Activated CD8-positive, alpha-beta T cell treated with anti-CD3 and anti-CD28 coated beads, Interleukin-2, amount 10 ng/mL, durations not matched to agents 7 days and 5 days (primary cell): Measurements from ENCODE around the gene AKT1. TPM values are rescaled to one million over a fixed set of nuclear protein-coding genes. Genes with fewer than 3 reads are reported as not detected.
A peak's percentile ranks its signal among the peaks of the same experiment; 100 is the strongest.
"Not testable (repeated sequence)": the region's sequence is repeated elsewhere in the genome, so short reads cannot be mapped to it uniquely, and the experiment has no call there.

Experiments
- ATAC-seq: fragments of 150-1000 bp; cut with Tn5 transposase; one replicate; pipeline ENCODE4 v1.10.0; 2021; ENCODE audit warnings: moderate library complexity
- CTCF ChIA-PET: fragments of 350-600 bp; sonication (Branson Sonifier 250); formaldehyde crosslinking; loops from one replicate; lab custom pipeline; 2021; ENCODE audit warnings: antibody characterized with exemption; lab: Charles Lee
- POLR2A ChIA-PET: fragments of 350-600 bp; sonication (Branson Sonifier 250); formaldehyde crosslinking; loops from one replicate; lab custom pipeline; 2021; ENCODE audit warnings: antibody characterized with exemption; lab: Charles Lee
- DNase-seq: peaks from one replicate; pipeline ENCODE4 v3.0.0-alpha.2; 2020
- H3K27ac Mint-ChIP-seq: one replicate; pipeline ENCODE4 v1.8.0; 2021; ENCODE audit warnings: mild to moderate bottlenecking, mixed read lengths
- H3K27me3 Mint-ChIP-seq: one replicate; pipeline ENCODE4 v1.8.0; 2021; ENCODE audit warnings: low read depth, mixed read lengths
- H3K36me3 Mint-ChIP-seq: one replicate; pipeline ENCODE4 v1.8.0; 2021; ENCODE audit warnings: low read depth, mixed read lengths
- H3K4me1 Mint-ChIP-seq: one replicate; pipeline ENCODE4 v1.8.0; 2021; ENCODE audit warnings: low read depth, mixed read lengths
- H3K4me3 Mint-ChIP-seq: one replicate; pipeline ENCODE4 v1.8.0; 2021; ENCODE audit warnings: mild to moderate bottlenecking, mixed read lengths
- H3K9me3 Mint-ChIP-seq: one replicate; pipeline ENCODE4 v1.8.0; 2022; ENCODE audit warnings: mixed read lengths; ENCODE audit not compliant: insufficient read depth
- total RNA-seq, 2 experiments: library from RNA; stranded (reverse); gene quantifications; one replicate each; pipeline ENCODE4 v1.2.3, GENCODE V29; 2021

Gene AKT1
- total RNA-seq: 100 to 1,000 TPM; 217 to 222 TPM

GRCh38 chr14:104794993-104795780 lies at the start of gene AKT1:
Gene AKT1, minus strand, starts transcription at chr14:104795748. Its CDS starts 3,105 bp downstream, at chr14:104792643.
- Mint-ChIP-seq H3K9me3 (no peaks in the 10 kb centered on the region), H3K27ac (peak within 1 kb of the TSS; percentile 82), H3K36me3 (peaks cover 14% of the 10 kb centered on the region), H3K27me3 (peaks cover 10% of the 10 kb centered on the region), H3K4me3 (peak within 1 kb of the TSS; percentile 94), H3K4me1 (peaks cover 45% of the 10 kb centered on the region)
- CTCF ChIA-PET: interaction anchor here (1.2 to 2.2 kb wide), 3 partner anchors 25 to 31 kb away, joined by 6 to 9 read pairs (median 7); no protein-coding TSS in a partner anchor
- ATAC-seq (peak; percentile 57), DNase-seq (peak; percentile 33)
- POLR2A ChIA-PET: interaction anchor here (1.0 kb wide), 2 partner anchors 43 kb away, joined by 3 to 4 read pairs; partner anchors contain the start of gene SIVA1

- no peak overlapping the region for H3K27ac Mint-ChIP-seq
- ATAC-seq: no peak
- DNase-seq: no peak
- H3K4me3 Mint-ChIP-seq: no peak overlapping the region
- H3K4me1 Mint-ChIP-seq: no peaks in the 10 kb centered on the region
- H3K27me3 Mint-ChIP-seq: peaks cover 51% of the 10 kb centered on the region
- no peaks in the 10 kb centered on the region for H3K9me3 Mint-ChIP-seq
- H3K36me3 Mint-ChIP-seq: no peaks in the 10 kb centered on the region
- CTCF ChIA-PET: interaction anchor here (0.5 to 1.7 kb wide), 2 partner anchors 11 to 19 kb away, joined by 3 read pairs; no protein-coding TSS in a partner anchor
- POLR2A ChIA-PET: no interaction called here
Observed at GRCh38 chr14:104845033-104845666, 49.6 kb upstream of the AKT1 start.

GRCh38 chr14:104844306-104845032 lies 48.9 kb upstream of the AKT1 start:
- no peak overlapping the region for H3K4me3 Mint-ChIP-seq
- POLR2A ChIA-PET: no interaction called here

GRCh38 chr14:104843442-104844305 lies 48.1 kb upstream of the AKT1 start:
- Mint-ChIP-seq H3K4me1 (no peaks in the 10 kb centered on the region), H3K36me3 (no peaks in the 10 kb centered on the region), H3K27ac (no peak overlapping the region), H3K27me3 (peaks cover 52% of the 10 kb centered on the region), H3K9me3 (no peaks in the 10 kb centered on the region), H3K4me3 (no peak overlapping the region)
- ChIA-PET POLR2A (no interaction called here), CTCF (interaction anchor here (1.7 kb wide), 1 partner anchor 18 kb away, joined by 3 read pairs; no protein-coding TSS in a partner anchor)
- ATAC-seq (no peak), DNase-seq (no peak)

More at GRCh38 chr14:104844306-104845032, 48.9 kb upstream of the AKT1 start:
- ATAC-seq (no peak), DNase-seq (no peak)
- no peaks in the 10 kb centered on the region for H3K9me3 Mint-ChIP-seq
- peaks cover 51% of the 10 kb centered on the region for H3K27me3 Mint-ChIP-seq
- H3K27ac Mint-ChIP-seq: no peak overlapping the region
- H3K36me3 Mint-ChIP-seq: no peaks in the 10 kb centered on the region
- CTCF ChIA-PET: interaction anchor here (0.5 to 1.7 kb wide), 2 partner anchors 11 to 19 kb away, joined by 3 read pairs; no protein-coding TSS in a partner anchor
- no peaks in the 10 kb centered on the region for H3K4me1 Mint-ChIP-seq

GRCh38 chr14:104843006-104843405 lies 47.5 kb upstream of the AKT1 start:
- H3K4me1 Mint-ChIP-seq: no peaks in the 10 kb centered on the region
- no peaks in the 10 kb centered on the region for H3K36me3 Mint-ChIP-seq
- no peak overlapping the region for H3K27ac Mint-ChIP-seq
- no peak overlapping the region for H3K4me3 Mint-ChIP-seq
- ChIA-PET POLR2A (no interaction called here), CTCF (interaction anchor here (1.7 kb wide), 1 partner anchor 17 kb away, joined by 6 read pairs; no protein-coding TSS in a partner anchor)
- peaks cover 55% of the 10 kb centered on the region for H3K27me3 Mint-ChIP-seq
- H3K9me3 Mint-ChIP-seq: no peaks in the 10 kb centered on the region
- DNase-seq: no peak
- no peak for ATAC-seq

- POLR2A ChIA-PET: no interaction called here
- H3K27ac Mint-ChIP-seq: no peak overlapping the region
- no peak overlapping the region for H3K4me3 Mint-ChIP-seq
Observed at GRCh38 chr14:104841730-104842129, 46.2 kb upstream of the AKT1 start.

GRCh38 chr14:104836171-104836935 lies 40.8 kb upstream of the AKT1 start:
- H3K36me3 Mint-ChIP-seq, H3K27ac Mint-ChIP-seq, ATAC-seq, H3K9me3 Mint-ChIP-seq, POLR2A ChIA-PET, CTCF ChIA-PET, H3K4me1 Mint-ChIP-seq, DNase-seq, H3K4me3 Mint-ChIP-seq: not testable (repeated sequence)
- peaks cover 16% of the 10 kb centered on the region for H3K27me3 Mint-ChIP-seq

More at GRCh38 chr14:104841730-104842129, 46.2 kb upstream of the AKT1 start:
- CTCF ChIA-PET: interaction anchor here (1.7 kb wide), 1 partner anchor 16 kb away, joined by 6 read pairs; no protein-coding TSS in a partner anchor
- Mint-ChIP-seq H3K27me3 (peaks cover 55% of the 10 kb centered on the region), H3K4me1 (no peaks in the 10 kb centered on the region), H3K36me3 (no peaks in the 10 kb centered on the region), H3K9me3 (no peaks in the 10 kb centered on the region)
- no peak for DNase-seq
- no peak for ATAC-seq

- CTCF ChIA-PET: no interaction called here
- no peak for ATAC-seq
Observed at GRCh38 chr14:104830781-104831180, 35.2 kb upstream of the AKT1 start.

GRCh38 chr14:104827177-104828055 lies 31.9 kb upstream of the AKT1 start:
- no peaks in the 10 kb centered on the region for H3K9me3 Mint-ChIP-seq
- ATAC-seq: peak; percentile 59
- H3K4me1 Mint-ChIP-seq: peaks cover 16% of the 10 kb centered on the region
- ChIA-PET CTCF (interaction anchor here (0.6 to 4.3 kb wide), 4 partner anchors 59 to 1140 kb away, joined by 3 to 78 read pairs (median 4); partner anchors contain the start of gene SIVA1), POLR2A (interaction anchor here (1.8 kb wide), 1 partner anchor 26 kb away, joined by 8 read pairs; the partner anchor contains the start of gene ZBTB42)
- DNase-seq: peak; percentile 62
- H3K36me3 Mint-ChIP-seq: no peaks in the 10 kb centered on the region
- peak overlapping the region; percentile 58 for H3K4me3 Mint-ChIP-seq
- no peak overlapping the region for H3K27ac Mint-ChIP-seq
- H3K27me3 Mint-ChIP-seq: peaks cover 29% of the 10 kb centered on the region

More at GRCh38 chr14:104830781-104831180, 35.2 kb upstream of the AKT1 start:
- DNase-seq: no peak
- Mint-ChIP-seq H3K27ac (no peak overlapping the region), H3K4me3 (no peak overlapping the region), H3K36me3 (no peaks in the 10 kb centered on the region), H3K27me3 (peaks cover 14% of the 10 kb centered on the region), H3K9me3 (no peaks in the 10 kb centered on the region), H3K4me1 (peaks cover 12% of the 10 kb centered on the region)
- POLR2A ChIA-PET: no interaction called here
